NCI-H2171 treated with DMSO at 0.1 percent for 48 hours (cell line): ENCODE results near the gene CNIH1.
"Not testable (repeated sequence)": the region's sequence is repeated elsewhere in the genome, so short reads cannot be mapped to it uniquely, and the experiment has no call there.

Source experiments
- DNase-seq: peaks from one replicate; lab custom pipeline; 2025; lab: John Stamatoyannopoulos, UW

CNIH1 gene

DNA sequence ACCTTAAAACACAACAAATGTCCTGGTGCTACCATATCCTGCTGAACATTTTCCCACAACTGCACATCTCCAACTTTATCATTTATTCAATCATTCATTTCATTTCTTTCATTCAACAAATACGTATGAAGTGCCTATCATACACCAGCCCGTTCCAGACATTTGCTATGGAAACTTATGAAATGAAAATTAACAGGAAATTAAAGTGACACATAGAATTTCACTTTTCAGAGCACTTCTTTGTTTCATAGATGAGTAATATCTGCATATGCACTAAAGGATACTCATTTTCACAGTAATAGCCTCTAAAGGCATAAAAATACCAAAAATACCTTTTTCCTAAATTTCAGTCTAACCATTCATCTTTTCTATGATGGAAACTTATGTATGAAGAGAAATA lies 12.6 kb downstream of the CNIH1 start:
- DNase-seq, result no peak

DNA sequence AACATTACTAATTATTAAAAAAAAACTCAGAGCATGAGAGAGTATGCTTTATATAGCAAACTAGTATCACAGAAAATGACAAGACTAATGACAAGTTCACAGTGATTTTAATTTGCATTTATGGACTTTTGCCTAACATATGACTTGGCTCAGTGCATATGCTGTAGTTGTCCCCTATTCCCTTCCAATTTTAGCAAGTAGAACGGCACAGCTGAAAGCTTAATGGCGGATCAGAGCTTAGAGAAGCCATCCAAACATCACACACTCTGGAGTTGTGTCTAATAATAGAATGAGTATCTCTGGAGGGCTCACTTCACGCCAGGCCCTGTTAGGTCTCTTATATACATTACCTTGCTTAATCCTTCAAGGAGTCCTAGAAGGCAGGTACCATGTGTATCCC lies 13.3 kb downstream of the CNIH1 start:
- no peak for DNase-seq

DNA sequence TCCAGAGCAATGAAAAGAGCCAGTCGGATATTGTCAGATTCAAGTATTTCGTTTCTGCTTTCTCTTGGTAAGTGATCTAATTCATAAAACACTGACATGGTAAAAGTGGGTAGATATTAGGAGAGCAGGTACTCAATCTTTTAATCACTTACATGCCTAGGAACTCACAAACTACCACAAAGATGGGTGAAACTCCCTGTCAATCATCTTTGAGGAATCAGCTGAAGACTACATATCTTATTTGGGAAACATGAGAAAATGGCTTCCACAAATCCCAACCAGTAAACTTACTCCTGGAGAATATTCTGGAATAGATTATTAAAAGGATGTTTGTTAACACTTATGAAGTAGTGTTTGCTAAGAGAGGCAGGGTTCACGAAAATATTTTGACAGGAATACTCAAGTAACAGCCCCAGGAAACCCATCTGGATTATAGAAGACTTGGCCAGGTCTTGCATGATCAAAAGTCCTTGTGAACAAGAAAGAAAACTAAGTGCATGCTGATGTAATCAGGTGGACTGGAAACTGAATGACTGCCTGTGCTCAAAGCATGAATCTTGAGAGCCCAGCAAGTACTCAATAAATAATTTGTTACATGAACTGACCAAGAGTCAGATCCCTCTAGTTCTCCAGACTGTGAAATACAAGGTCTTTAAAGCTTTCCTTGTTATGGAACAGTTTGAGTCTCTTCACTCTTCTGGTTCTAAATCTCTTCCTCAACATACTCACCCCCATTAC lies 15.5 kb downstream of the CNIH1 start:
- no peak for DNase-seq

DNA sequence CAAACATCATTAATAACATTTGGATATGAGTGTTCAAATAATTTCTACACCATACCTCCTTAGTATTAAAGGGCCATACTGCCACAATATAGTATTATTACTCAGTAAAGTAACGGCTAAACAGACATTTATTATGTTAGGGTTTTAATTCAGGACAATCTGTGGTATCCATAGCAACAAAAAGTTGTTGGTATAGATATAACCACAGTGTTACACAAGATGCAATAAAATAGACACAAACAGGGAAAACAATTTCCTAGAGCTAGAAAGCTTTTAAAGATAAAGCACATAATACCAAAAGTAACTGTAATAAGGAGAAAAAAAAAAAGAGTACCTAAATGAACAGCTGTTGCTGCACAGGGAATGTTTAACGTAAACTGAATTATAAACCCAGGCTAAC lies 16.1 kb downstream of the CNIH1 start:
- DNase-seq, result no peak

DNA sequence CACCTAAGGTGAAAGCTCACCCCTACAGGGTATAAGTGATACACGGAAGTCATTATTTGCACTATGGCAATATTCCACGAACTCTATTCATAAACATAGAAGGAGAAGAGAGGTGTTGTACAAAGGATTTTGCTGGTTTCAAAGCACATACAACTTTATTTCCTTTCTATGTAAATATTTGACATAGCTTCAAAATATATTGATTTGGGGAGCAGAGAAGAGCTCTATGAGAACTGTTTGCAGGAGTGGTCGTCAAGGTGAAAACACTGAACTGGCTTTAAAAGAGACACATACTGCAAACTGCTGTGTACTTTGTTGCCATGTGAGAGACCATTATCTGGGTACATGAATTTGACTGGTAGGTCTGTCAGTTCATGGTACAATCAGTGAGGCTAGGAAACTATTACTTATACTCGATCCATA lies 16.7 kb downstream of the CNIH1 start:
- no peak for DNase-seq

DNA sequence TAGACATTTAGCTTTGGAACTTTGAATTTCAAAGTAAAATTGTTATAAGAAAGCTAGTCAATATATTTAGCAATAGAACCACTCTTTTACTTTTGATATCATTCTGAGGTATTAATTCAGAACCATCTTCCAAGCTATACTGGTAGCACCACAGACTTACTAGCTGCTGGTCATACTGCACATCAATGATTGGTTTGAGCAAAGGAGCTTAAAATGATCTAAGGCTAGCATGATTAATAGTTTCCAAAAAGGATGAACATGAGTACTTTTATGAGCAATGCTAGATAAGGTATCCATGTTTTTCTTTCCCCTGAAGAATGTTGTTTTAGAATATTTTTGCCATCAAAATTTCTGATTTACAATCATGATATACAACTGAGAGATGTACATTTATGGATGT lies 17.2 kb downstream of the CNIH1 start:
- no peak for DNase-seq

DNA sequence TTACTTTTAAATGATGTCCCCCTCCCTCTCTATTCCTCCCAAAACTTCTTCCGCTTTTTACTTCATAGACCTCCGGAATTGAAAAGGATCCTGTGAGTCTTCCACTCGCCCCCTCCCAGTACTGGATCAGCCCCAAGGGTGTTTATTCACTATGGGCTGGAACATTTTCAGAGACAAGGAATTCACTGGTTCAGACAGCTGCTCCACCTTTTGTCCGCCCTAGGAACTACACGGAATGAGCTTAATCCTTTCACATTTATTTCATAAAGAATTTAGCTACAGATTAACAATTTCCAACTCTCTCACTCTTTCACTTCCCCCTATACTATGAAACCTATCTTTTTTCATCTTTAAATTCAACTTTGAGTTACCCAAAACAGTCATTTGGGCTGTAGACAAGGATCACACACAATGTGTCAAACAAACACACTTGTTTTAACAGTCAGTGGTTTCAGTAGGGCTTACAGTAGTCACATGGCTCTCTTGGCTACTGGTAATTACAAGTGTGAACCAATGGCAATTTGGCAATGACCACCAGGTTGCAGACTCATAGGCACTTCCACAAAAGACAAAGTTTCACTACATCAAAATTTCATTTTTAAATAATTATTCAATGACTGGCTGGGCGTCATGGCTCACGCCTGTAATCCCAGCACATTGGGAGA lies 20.6 kb downstream of the CNIH1 start:
- DNase-seq, result peak; percentile 25

DNA sequence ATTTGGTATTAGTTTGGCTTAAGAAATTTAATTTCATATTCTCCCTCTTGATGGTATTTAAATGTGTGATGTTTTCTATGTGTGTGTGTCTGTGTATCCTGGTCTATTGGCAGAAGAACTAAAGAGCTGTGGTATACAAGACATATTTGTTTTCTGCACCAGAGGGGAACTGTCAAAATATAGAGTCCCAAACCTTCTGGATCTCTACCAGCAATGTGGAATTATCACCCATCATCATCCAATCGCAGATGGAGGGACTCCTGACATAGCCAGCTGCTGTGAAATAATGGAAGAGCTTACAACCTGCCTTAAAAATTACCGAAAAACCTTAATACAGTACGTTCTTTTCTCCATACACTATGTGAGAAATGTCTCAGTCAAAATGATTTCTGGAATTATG lies 29.8 kb downstream of the CNIH1 start:
- DNase-seq, result no peak

DNA sequence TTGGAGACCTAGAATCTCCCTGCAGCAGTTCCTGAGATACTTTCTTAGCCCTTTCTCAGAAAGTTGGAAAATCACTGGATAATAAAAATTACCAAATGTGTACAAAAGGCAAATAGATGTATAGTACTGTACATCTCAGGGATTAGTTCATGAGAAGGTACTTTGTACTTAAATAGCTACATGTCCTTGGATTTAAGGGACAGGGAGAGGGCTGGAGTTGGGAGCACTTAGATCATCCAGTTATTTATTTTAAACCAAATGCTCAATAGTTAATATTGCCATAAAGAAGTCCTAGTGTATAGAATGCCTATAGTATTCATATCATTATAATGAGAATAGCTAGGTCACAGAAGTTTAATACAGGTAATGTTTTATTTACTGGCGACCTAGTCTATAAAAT lies 31.0 kb downstream of the CNIH1 start:
- DNase-seq, result no peak

DNA sequence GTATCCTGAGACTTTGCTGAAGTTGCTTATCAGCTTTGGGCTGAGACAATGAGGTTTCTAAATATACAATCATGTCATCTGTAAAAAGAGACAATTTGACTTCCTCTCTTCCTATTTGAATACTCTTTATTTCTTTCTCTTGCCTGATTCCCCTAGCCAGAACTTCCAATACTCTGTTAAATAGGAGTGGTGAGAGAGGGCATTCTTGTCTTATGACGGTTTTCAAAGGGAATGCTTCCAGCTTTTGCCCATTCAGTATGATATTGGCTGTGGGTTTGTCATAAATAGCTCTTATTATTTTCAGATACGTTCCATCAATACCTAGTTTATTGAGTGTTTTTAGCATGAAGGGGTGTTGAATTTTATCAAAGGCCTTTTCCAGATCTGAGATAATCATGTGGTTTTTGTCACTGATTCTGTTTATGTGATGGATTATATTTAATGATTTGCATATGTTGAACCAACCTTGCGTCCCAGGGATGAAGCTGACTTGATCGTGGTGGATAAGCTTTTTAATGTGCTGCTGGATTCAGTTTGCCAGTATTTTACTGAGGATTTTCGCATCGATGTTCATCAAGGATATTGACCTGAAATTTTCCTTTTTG lies 37.7 kb downstream of the CNIH1 start:
- DNase-seq, result not testable (repeated sequence)

DNA sequence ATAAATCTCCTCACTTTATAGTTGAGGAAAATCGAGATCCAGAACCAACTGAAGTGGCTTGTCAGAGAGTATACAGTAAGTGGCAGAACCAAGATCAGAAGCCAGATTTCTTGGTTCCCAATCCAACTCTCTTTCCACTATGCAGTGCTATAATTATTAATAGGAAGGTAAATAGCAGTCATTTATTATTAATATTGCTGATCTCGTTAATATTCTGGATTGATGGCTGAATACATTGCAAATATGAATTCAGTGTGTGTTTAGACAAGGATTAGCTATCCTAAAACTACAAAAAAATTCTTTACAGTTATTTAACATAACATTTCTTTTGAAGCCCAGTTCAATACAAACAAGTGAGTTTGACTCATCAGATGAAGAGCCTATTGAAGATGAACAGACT lies 41.6 kb downstream of the CNIH1 start:
- DNase-seq, result no peak

DNA sequence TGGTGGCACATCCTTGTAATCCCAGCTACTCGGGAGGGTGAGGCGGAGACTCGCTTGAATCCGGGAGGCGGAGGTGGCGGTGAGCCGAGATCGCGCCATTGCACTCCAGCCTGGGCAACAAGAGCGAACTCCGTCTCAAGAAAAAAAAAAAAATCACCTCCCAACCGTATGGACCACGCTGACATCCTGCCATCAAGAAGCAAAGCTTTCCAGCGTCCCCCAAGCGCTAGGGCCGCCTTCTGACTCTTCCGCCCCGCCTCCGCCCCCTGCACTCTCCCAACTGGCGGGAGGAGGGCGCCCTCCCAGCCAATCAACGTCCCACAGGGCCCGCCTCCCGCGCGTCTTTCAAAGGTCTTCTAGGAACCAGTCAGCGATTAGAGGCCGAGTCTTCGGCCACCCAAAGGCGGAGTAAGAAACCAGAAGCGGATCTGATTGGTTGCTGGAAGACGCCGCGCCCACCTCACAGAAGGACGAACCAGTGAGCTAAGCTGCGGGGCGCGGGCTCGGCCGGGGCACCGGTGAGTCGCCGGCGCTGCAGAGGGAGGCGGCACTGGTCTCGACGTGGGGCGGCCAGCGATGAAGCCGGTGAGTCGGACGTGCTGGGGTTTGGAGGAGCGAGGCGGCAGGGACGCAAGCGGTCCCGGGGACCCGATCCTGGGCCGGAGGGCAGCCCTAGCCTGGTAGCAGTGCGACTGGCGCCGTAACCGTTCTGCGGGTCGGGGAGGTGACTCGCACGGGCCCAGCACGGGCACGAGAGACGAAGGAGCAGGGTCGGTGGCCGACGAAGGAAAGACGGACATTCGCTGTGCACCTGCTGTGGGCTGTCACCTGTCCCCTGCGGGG lies 44.5 kb downstream of the CNIH1 start, which contains the start of gene CDKN3:
Gene CDKN3 (plus strand): TSS at position 515 of the 843 bp plus-strand sequence. CDS start 62 bp downstream, at position 577.
- DNase-seq, result peak; percentile 100

DNA sequence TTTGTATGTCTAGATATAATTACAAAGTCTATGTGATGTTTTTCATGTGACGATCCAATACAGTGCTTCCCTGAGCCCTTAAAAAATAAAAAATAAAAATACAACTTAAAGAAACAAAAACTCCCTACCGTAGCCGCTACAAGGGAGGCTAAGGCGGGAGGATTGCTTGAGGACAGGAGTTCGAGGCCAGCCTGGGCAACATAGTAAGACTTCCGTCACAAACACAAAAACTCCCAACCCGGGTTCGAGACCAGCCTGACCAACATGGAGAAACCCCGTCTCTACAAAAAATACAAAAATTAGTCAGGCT lies 45.0 kb downstream of the CNIH1 start:
- no peak for DNase-seq

DNA sequence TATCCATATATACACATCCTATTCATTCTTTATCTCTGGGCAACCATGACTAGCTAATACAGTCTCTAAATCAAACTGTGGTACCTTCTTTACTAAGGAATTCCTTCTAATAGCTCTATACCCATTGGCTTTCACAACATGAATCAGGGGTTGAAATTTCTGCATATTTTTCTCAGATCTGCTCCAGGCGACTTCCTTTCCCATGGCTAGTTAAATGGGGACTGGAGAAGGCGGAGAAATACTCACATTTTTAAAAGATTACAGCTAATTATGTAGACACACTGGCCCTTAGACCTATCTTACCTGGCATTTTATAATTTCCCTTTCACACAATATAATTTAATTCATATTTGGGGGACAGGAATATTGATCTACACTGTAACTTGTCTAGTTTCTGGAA lies 45.5 kb downstream of the CNIH1 start:
- no peak for DNase-seq

DNA sequence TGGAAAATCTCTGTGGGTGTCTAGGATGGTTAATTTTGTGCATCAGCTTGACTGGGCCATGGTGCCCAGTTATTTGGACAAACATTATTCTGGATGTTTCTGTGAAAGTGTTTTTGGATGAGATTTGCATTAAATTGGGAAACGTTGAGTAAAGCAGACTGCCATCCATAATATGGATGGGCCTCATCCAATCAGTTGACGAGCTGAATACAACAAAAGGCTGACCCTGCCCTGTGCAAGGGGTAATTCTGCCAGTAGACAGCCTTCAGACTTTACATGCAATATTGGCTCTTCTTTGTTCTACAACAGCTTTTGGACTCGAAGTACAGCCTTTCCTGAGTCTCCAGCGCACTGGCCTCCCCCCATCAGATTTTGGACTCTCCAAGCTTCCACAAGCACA lies 45.9 kb downstream of the CNIH1 start:
- no peak for DNase-seq

DNA sequence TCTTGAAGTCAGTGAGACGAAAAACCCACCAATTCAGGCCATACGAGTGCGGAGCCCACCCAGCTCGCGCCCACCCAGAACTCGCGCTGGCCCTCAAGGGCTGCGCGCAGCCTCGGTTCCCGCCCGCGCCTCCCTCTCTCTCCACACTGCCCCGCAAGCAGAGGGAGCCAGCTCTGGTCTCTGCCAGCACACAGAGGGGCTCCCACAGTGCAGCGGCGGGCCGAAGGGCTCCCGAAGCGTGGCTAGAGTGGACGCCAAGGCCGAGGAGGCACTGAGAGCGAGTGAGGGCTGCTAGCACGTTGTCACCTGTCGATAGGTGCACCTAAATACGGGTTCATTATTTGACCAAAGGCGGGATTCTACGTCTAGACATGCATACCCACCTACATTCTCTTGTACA lies 46.6 kb downstream of the CNIH1 start:
- DNase-seq, result no peak

DNA sequence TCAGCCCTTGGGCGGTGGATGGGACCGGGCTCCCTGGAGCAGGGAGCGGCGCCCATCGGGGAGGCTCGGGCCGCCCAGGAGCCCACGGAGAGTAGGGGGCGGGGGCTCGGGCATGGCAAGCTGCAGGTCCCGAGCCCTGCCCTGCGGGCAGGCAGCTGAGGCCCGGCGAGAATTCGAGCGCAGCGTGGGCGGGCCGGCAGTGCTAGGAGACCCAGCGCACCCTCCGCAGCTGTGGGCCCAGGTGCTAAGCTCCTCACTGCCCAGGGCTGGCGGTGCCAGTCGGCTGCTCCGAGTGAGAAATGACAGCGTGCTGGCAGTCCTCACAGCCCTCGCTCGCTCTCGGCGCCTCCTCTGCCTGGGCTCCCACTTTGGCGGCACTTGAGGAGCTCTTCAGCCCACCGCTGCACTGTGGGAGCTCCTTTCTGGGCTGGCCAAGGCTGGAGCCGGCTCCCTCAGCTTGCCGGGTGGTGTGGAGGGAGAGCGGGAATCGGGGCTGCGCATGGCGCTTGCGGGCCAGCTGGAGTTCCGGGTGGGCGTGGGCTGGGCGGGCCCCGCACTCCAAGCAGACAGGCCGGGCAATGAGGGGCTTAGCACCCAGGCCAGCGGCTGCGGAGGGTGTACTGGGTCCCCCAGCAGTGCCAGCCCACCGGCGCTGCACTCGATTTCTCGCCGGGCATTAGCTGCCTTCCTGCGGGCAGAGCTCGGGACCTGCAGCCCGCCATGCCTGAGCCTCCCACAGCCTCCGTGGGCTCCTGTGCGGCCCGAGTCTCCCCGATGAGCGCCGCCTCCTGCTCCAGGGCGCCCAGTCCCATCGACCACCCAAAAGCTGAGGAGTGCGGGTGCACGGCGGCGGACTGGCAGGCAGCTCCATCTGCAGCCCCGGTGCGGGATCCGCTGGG lies 47.9 kb downstream of the CNIH1 start:
- not testable (repeated sequence) for DNase-seq

DNA sequence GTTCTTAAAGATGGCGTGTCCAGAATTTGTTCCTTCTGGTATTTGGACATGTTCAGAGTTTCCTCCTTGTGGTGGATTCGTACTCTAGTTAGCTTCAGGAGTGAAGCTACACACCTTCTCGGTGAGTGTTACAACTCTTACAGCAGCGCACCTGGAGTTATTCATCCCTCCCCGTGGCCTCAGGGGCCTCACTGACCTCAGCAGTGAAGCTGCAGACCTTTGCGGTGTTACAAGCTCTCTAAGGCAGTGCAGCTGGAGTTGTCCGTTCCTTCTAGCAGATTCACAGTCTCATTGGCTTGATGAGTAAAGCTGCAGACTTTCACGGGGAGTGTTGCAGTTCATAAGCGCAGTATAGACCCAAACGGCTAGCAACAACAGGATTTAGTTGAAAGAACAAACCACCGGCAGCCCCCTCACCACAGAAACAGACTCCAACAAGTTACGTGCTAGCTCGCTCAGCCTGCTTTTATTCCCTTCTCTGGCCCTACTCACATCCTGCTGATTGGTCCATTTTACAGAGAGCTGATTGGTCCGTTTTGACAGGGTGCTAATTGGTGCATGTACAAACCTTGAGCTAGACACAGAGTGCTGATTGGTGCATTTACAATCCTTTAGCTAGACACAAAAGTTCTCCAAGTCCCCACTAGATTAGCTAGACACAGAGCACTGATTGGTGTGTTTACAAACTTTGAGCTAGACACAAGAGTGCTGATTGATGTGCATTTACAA lies 48.9 kb downstream of the CNIH1 start:
- no peak for DNase-seq

DNA sequence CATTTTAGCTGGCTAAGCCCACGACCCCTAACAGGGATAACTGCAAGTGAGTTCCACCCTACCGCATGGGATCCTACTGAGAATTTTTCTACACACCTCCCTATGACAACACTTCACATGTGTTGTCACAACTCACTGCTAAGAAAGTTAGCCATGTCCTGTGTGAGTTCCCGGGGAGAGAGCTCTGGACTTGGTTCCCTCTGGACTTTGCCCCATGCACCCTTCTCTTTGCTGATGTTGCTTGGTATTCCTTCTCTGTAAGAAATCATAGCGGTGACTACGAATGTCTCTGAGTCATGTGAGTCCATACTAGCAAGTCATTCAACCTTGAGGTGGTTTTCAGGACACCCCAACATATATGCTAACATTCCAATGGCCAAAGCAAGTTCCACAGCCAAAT lies 53.8 kb downstream of the CNIH1 start:
- no peak for DNase-seq

DNA sequence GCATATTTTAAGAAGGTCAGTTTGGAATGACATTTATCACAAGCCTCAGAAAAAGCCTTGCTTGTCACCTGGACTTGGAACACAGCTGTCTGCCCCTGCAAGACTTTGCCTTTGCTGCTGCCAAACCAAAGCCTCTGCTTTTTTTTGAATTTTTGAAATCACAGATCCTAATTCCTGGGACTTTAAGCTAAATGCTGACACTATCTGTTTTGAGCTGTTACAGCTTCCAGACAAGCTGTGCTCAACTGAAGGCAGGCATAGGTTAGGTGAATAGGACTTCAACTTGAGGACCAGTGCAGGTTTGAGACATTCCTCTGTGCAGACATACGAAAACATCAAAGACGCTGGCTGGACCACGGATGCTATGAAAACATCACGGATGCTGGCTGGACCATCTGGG lies 55.6 kb downstream of the CNIH1 start:
- no peak for DNase-seq

DNA sequence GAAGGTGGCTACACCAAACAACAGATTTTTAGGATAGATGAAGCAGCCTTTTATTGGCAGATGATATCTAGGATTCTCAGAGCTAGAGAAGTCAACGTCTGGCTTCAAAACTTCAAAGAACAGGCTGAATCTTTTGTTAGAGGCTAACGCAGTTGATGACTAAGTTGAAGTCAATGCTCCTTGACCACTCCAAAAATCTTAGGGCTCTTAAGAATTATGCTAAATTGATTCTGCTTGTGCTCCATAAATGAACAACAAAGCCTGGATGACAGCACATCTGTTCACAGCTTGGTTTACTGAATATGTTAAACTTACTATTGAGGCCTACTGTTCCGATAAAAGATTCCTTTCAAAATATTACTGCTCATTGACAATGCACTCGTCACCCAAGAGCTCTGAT lies 57.3 kb downstream of the CNIH1 start:
- DNase-seq, result no peak
